HEK293T (cell line): ENCODE results near the gene KIAA1671.

Experiments
- BHLHE40 ChIP-seq: fragments of 450-650 bp; IDR thresholded peaks from 2 replicates; pipeline ENCODE4 v1.6.1; 2016; ENCODE audit warnings: mild to moderate bottlenecking, moderate library complexity, borderline replicate concordance
- FOXK2 ChIP-seq: fragments of 450-650 bp; IDR thresholded peaks from 2 replicates; pipeline ENCODE4 v1.6.1; 2016; ENCODE audit warnings: mild to moderate bottlenecking
- HDGF ChIP-seq: fragments of 450-650 bp; IDR thresholded peaks from 2 replicates; pipeline ENCODE4 v1.6.1; 2017; ENCODE audit warnings: antibody characterized with exemption, borderline replicate concordance
- SP1 ChIP-seq: fragments of 450-650 bp; IDR thresholded peaks from 2 replicates; pipeline ENCODE4 v1.6.1; 2017
- SUZ12 ChIP-seq: fragments of 450-650 bp; IDR thresholded peaks from 2 replicates; pipeline ENCODE4 v1.6.1; 2016; ENCODE audit warnings: mild to moderate bottlenecking
- TARDBP ChIP-seq: fragments of 450-650 bp; IDR thresholded peaks from 2 replicates; pipeline ENCODE4 v1.6.1; 2016
- ZNF384 ChIP-seq: fragments of 450-650 bp; IDR thresholded peaks from 2 replicates; pipeline ENCODE4 v1.6.1; 2016

DNA sequence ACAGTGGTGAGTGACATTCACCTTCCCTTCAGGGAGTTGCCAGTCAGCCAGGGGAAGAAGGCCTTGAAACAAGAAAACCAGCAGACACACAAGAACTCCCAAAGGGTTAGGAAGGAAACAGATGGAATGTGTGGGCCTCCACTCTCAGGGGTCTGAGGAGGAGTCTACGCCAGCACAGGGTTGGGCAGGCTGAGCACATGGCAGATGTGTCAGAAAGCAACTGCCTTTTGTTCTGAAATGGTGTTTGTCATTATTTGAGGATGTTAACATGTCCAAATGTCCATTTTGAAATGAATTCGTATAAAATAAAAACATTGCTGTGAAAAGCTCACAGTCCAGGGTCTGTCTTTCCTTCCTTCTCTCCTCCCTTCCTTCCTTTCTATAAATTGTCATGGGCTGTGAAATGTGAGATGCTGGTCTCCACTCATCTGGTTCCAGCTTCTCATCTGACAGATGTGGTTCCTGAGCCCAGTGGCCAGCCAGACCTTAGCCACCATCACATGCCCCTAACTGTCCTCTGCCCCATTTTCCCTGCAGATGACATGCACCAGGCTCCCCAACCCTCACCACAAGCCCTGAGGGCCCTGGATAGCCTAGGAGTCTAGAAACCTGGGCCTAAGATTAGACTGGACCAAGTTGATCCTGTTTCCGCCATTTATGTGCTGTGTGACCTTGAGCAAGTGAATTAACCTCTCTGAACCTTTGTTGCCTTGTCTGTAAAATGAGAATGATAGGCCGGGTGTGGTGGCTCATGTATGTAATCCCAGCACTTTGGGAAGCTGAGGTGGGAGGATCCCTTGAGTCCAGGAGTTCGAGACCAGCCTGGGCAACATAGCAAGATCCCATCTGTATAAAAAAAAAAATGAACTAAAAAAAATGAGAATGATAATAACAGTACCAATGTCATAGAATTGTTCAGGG, 190.9 kb downstream of the KIAA1671 start:
- TF ChIP-seq BHLHE40 (no peak), ZNF384 (no peak), FOXK2 (no peak), TARDBP (no peak), SP1 (no peak), SUZ12 (no peak), HDGF (no peak)
